CD4-positive, alpha-beta T cell (primary cell): ENCODE measurements around the gene MAT2A. TPM values are rescaled to one million over a fixed set of nuclear protein-coding genes. Genes with fewer than 3 reads are reported as not detected.
A peak's percentile ranks its signal among the peaks of the same experiment; 100 is the strongest.

ENCODE experiments used
- ATAC-seq: fragments of 200-7000 bp; cut with Tn5 transposase; one replicate; pipeline ENCODE4 v1.10.0; 2022; ENCODE audit warnings: mild to moderate bottlenecking; ENCODE audit not compliant: poor library complexity
- CTCF ChIA-PET: fragments of 350-600 bp; sonication (Branson Sonifier 250); formaldehyde crosslinking; loops from one replicate; lab custom pipeline; 2021; ENCODE audit warnings: antibody characterized with exemption, inconsistent platforms; lab: Charles Lee
- POLR2A ChIA-PET: fragments of 350-600 bp; sonication (Branson Sonifier 250); formaldehyde crosslinking; loops from one replicate; lab custom pipeline; 2021; ENCODE audit warnings: antibody characterized with exemption, inconsistent platforms; lab: Charles Lee
- DNase-seq, 14 experiments: peaks; one replicate each; pipeline ENCODE4 v3.0.0-alpha.2; 2013 to 2020; ENCODE audit warnings: mixed read lengths in 2 of 14
- H3K27ac ChIP-seq, 2 donors: one replicate each; pipeline versions ENCODE4 v1.5.1 to v1.7.0; 2013; ENCODE audit warnings: low read length in 2 of 2, low read depth in 1 of 2, mild to moderate bottlenecking in 1 of 2
- H3K27me3 ChIP-seq, 2 experiments: 1 replicate in 1 of 2; 2 replicates in 1 of 2; pipeline versions ENCODE4 v1.6.1 to v1.7.0; 2013; ENCODE audit warnings: low read length in 2 of 2, control low read depth in 1 of 2, mild to moderate bottlenecking in 1 of 2, moderate library complexity in 1 of 2; ENCODE audit not compliant: insufficient read depth in 2 of 2, control insufficient read depth in 1 of 2
- H3K36me3 ChIP-seq: one replicate; pipeline ENCODE4 v1.6.1; 2013; ENCODE audit warnings: low read length, control low read depth; ENCODE audit not compliant: insufficient read depth
- H3K4me1 ChIP-seq: one replicate; pipeline ENCODE4 v1.6.1; 2013; ENCODE audit warnings: low read length, control low read depth; ENCODE audit not compliant: insufficient read depth
- H3K4me3 ChIP-seq: one replicate; pipeline ENCODE4 v1.5.1; 2013; ENCODE audit warnings: mild to moderate bottlenecking, low read length, moderate library complexity
- H3K9me3 ChIP-seq, 2 experiments: 1 replicate in 1 of 2; 2 replicates in 1 of 2; pipeline versions ENCODE4 v1.6.1 to v1.7.0; 2013; ENCODE audit warnings: low read length in 2 of 2, mild to moderate bottlenecking in 2 of 2, control low read depth in 1 of 2, moderate library complexity in 1 of 2; ENCODE audit not compliant: control insufficient read depth in 1 of 2, insufficient read depth in 1 of 2
- H3K27ac Mint-ChIP-seq: one replicate; pipeline ENCODE4 v1.8.0; 2020; ENCODE audit warnings: mixed read lengths
- H3K27me3 Mint-ChIP-seq: one replicate; pipeline ENCODE4 v1.8.0; 2021; ENCODE audit warnings: mixed read lengths
- H3K36me3 Mint-ChIP-seq: one replicate; pipeline ENCODE4 v1.8.0; 2021; ENCODE audit warnings: low read depth, mixed read lengths
- H3K4me1 Mint-ChIP-seq: one replicate; pipeline ENCODE4 v1.8.0; 2021; ENCODE audit warnings: low read depth, mixed read lengths
- H3K4me3 Mint-ChIP-seq: one replicate; pipeline ENCODE4 v1.8.0; 2020; ENCODE audit warnings: mild to moderate bottlenecking, mixed read lengths
- H3K9me3 Mint-ChIP-seq: one replicate; pipeline ENCODE4 v1.8.0; 2020; ENCODE audit warnings: mixed read lengths
- intact Hi-C, 2 experiments: fragments of 100-400 bp; cut with DNase I in 1 of 2; cut with micrococcal nuclease in 1 of 2; formaldehyde crosslinking; loops; one replicate each; pipeline versions ENCODE4 v1.15.1 to v1.9.0; 2023 to 2025; cut with DNase I, micrococcal nuclease
- total RNA-seq, 174 experiments: library from RNA in 2 of 174; stranded (reverse) in 2 of 174; gene quantifications; one replicate each; pipeline ENCODE4 v1.2.3 and lab custom pipeline; 2021 to 2026
- TF ChIP-seq, protein P1 (sequence below): fragments of 200-600 bp; IDR thresholded peaks from one replicate; pipeline ENCODE4 v1.8.0; 2022; ENCODE audit warnings: antibody characterized with exemption, mild to moderate bottlenecking

Gene MAT2A
- total RNA-seq, 2 experiments from 2014 or later: 121 to 122 TPM

- no peaks in the 10 kb centered on the region for H3K9me3 ChIP-seq
- H3K27me3 ChIP-seq: no peaks in the 10 kb centered on the region
- peak overlapping the region; percentile 84 for H3K4me3 ChIP-seq
- no peaks in the 10 kb centered on the region for H3K27me3 Mint-ChIP-seq
- ChIA-PET POLR2A (interaction anchor here (0.6 to 4.5 kb wide), 6 partner anchors 10 to 978 kb away, joined by 3 to 19 read pairs (median 4); partner anchors contain the start of genes GGCX, MAT2A, RNF181 and USP39), CTCF (no interaction called here)
- no peak for DNase-seq
- no peaks in the 10 kb centered on the region for H3K9me3 Mint-ChIP-seq
- peaks cover 53% of the 10 kb centered on the region for H3K4me1 ChIP-seq
- H3K36me3 Mint-ChIP-seq: peaks cover 54% of the 10 kb centered on the region
- peaks cover 55% of the 10 kb centered on the region for H3K4me1 Mint-ChIP-seq
- TF ChIP-seq, protein P1, sequence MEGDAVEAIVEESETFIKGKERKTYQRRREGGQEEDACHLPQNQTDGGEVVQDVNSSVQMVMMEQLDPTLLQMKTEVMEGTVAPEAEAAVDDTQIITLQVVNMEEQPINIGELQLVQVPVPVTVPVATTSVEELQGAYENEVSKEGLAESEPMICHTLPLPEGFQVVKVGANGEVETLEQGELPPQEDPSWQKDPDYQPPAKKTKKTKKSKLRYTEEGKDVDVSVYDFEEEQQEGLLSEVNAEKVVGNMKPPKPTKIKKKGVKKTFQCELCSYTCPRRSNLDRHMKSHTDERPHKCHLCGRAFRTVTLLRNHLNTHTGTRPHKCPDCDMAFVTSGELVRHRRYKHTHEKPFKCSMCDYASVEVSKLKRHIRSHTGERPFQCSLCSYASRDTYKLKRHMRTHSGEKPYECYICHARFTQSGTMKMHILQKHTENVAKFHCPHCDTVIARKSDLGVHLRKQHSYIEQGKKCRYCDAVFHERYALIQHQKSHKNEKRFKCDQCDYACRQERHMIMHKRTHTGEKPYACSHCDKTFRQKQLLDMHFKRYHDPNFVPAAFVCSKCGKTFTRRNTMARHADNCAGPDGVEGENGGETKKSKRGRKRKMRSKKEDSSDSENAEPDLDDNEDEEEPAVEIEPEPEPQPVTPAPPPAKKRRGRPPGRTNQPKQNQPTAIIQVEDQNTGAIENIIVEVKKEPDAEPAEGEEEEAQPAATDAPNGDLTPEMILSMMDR: no peak
- peak overlapping the region; percentile 93 for H3K4me3 Mint-ChIP-seq
- H3K27ac Mint-ChIP-seq: peak overlapping the region; percentile 94
- peak overlapping the region in 1 of 2 donors; percentile 20 for H3K27ac ChIP-seq
- H3K36me3 ChIP-seq: peaks cover 31% of the 10 kb centered on the region
- intact Hi-C loops: no loop called here
- no peak for ATAC-seq
Measured at GRCh38 chr2:85579266-85579935, 40.4 kb downstream of the MAT2A start.

DNA sequence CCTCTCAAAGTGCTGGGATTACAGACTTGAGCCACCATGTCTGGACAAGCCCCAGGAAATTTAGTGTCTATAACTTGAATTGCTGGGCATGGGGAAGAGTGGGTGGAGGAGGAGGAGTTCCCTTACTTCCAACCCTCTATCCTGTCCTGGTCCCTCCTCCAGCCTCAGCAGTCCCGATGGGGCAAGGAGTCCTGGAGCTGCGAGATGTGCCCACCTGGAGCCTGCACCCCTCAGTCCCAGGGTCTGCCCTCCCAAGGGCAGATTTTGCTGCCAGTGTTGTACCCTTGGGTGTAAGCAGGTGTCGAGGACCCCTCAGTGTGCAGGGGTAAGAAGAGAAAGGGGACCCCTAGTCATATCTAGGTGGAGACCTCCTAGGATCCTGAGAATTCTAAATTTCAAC, 41.2 kb downstream of the MAT2A start:
- ATAC-seq (no peak), DNase-seq (no peak)
- intact Hi-C loops: no loop called here
- Mint-ChIP-seq H3K4me1 (peaks cover 62% of the 10 kb centered on the region), H3K4me3 (peak overlapping the region; percentile 93), H3K9me3 (no peaks in the 10 kb centered on the region), H3K27ac (peak overlapping the region; percentile 67), H3K36me3 (peaks cover 54% of the 10 kb centered on the region), H3K27me3 (no peaks in the 10 kb centered on the region)
- no peaks in the 10 kb centered on the region for H3K27me3 ChIP-seq
- H3K27ac ChIP-seq: peak overlapping the region in 1 of 2 donors; percentile 3
- H3K9me3 ChIP-seq: no peaks in the 10 kb centered on the region
- ChIA-PET CTCF (no interaction called here), POLR2A (interaction anchor here (1.0 to 4.5 kb wide), 4 partner anchors 15 to 35 kb away, joined by 5 to 19 read pairs (median 7); partner anchors contain the start of genes GGCX, RNF181 and USP39)
- TF ChIP-seq, protein P1: no peak
- peaks cover 31% of the 10 kb centered on the region for H3K36me3 ChIP-seq
- no peak overlapping the region for H3K4me3 ChIP-seq
- peaks cover 61% of the 10 kb centered on the region for H3K4me1 ChIP-seq

- Mint-ChIP-seq H3K4me3 (peak overlapping the region; percentile 57), H3K27me3 (no peaks in the 10 kb centered on the region), H3K27ac (peak overlapping the region; percentile 91), H3K9me3 (no peaks in the 10 kb centered on the region), H3K36me3 (peaks cover 50% of the 10 kb centered on the region), H3K4me1 (peaks cover 66% of the 10 kb centered on the region)
- H3K4me3 ChIP-seq: no peak overlapping the region
- H3K9me3 ChIP-seq: no peaks in the 10 kb centered on the region
- ChIA-PET POLR2A (interaction anchor here (1.2 to 3.0 kb wide), 2 partner anchors 20 to 29 kb away, joined by 3 to 10 read pairs; partner anchors contain the start of genes C2orf68 and TMEM150A), CTCF (no interaction called here)
- ATAC-seq (no peak), DNase-seq (no peak)
- TF ChIP-seq, protein P1: no peak
- no peak overlapping the region for H3K27ac ChIP-seq
- no peaks in the 10 kb centered on the region for H3K27me3 ChIP-seq
- peaks cover 66% of the 10 kb centered on the region for H3K4me1 ChIP-seq
- peaks cover 31% of the 10 kb centered on the region for H3K36me3 ChIP-seq
- intact Hi-C loops: no loop called here
Measured at GRCh38 chr2:85582492-85582891, 43.5 kb downstream of the MAT2A start.
